ENCODE measurements around the gene IPO11.
"Not testable (repeated sequence)": the region's sequence is repeated elsewhere in the genome, so short reads cannot be mapped to it uniquely, and the experiment has no call there.

The IPO11 gene

GRCh38 chr5:62620761-62621160 is 208.2 kb downstream of the IPO11 start:
- TF ChIP-seq CTCF (IDR thresholded peaks at IDR 0.05; ENCODE audit: poor library complexity, severe bottlenecking) = no peak
- Histone ChIP-seq H3K9me3 (ENCODE audit: severe bottlenecking) (no peaks in the 10 kb centered on the region), H3K27me3 (ENCODE audit: insufficient read depth, poor library complexity, severe bottlenecking) (no peaks in the 10 kb centered on the region), H3K36me3 (ENCODE audit: low read depth) (no peaks in the 10 kb centered on the region), H3K4me1 (ENCODE audit: insufficient read depth, poor library complexity, severe bottlenecking) (no peaks in the 10 kb centered on the region), H3K4me3 (ENCODE audit: severe bottlenecking) (no peak overlapping the region), H3K27ac (ENCODE audit: poor library complexity, severe bottlenecking) (no peak overlapping the region)
- no peak for ATAC-seq (ENCODE audit: low read depth)
- no peak for DNase-seq (ENCODE audit: low spot score)

GRCh38 chr5:62621280-62621679 is 208.7 kb downstream of the IPO11 start:
- no peaks in the 10 kb centered on the region for H3K36me3 ChIP-seq (ENCODE audit: low read depth)
- DNase-seq (ENCODE audit: low spot score) (no peak), ATAC-seq (ENCODE audit: low read depth) (no peak)
- H3K27ac ChIP-seq (ENCODE audit: poor library complexity, severe bottlenecking) = no peak overlapping the region
- no peaks in the 10 kb centered on the region for H3K9me3 ChIP-seq (ENCODE audit: severe bottlenecking)
- no peak for TF ChIP-seq CTCF (IDR thresholded peaks at IDR 0.05; ENCODE audit: poor library complexity, severe bottlenecking)
- no peaks in the 10 kb centered on the region for H3K4me1 ChIP-seq (ENCODE audit: insufficient read depth, poor library complexity, severe bottlenecking)
- no peaks in the 10 kb centered on the region for H3K27me3 ChIP-seq (ENCODE audit: insufficient read depth, poor library complexity, severe bottlenecking)
- no peak overlapping the region for H3K4me3 ChIP-seq (ENCODE audit: severe bottlenecking)

GRCh38 chr5:62623271-62623670 is 210.7 kb downstream of the IPO11 start:
- ATAC-seq (ENCODE audit: low read depth) = no peak

DNA sequence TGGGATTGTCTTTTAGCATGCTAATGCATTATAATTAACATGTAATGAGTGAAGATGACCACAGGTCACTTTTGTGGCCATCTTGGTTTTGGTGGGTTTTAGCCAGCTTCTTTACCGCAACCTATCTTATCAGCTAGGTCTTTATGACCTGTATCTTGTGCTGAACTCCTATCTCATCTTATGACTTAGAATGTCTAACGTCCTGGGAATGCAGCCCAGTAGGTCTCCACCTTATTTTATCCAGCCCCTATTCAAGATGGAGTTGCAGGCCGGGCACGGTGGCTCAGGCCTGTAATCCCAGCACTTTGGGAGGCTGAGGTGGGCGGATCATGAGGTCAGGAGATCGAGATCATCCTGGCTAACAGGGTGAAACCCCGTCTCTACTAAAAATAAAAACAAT is 211.9 kb downstream of the IPO11 start:
- H3K9me3 ChIP-seq (ENCODE audit: severe bottlenecking); H3K4me1 ChIP-seq (ENCODE audit: insufficient read depth, poor library complexity, severe bottlenecking); H3K27ac ChIP-seq (ENCODE audit: poor library complexity, severe bottlenecking); H3K4me3 ChIP-seq (ENCODE audit: severe bottlenecking); H3K27me3 ChIP-seq (ENCODE audit: insufficient read depth, poor library complexity, severe bottlenecking); ATAC-seq (ENCODE audit: low read depth); DNase-seq (ENCODE audit: low spot score): not testable (repeated sequence)
- peaks cover 13% of the 10 kb centered on the region for H3K36me3 ChIP-seq (ENCODE audit: low read depth)

More at GRCh38 chr5:62623271-62623670, 210.7 kb downstream of the IPO11 start:
- no peak for DNase-seq (ENCODE audit: low spot score)
- H3K9me3 ChIP-seq (ENCODE audit: severe bottlenecking) = no peaks in the 10 kb centered on the region
- H3K27me3 ChIP-seq (ENCODE audit: insufficient read depth, poor library complexity, severe bottlenecking) = no peaks in the 10 kb centered on the region
- H3K36me3 ChIP-seq (ENCODE audit: low read depth) = peaks cover 7% of the 10 kb centered on the region; the same call in 1 of the 2 replicates
- no peak overlapping the region for H3K27ac ChIP-seq (ENCODE audit: poor library complexity, severe bottlenecking)
- no peak overlapping the region for H3K4me3 ChIP-seq (ENCODE audit: severe bottlenecking)
- TF ChIP-seq CTCF (IDR thresholded peaks at IDR 0.05; ENCODE audit: poor library complexity, severe bottlenecking) = no peak
- H3K4me1 ChIP-seq (ENCODE audit: insufficient read depth, poor library complexity, severe bottlenecking) = no peaks in the 10 kb centered on the region

GRCh38 chr5:62626534-62626933 is 214.0 kb downstream of the IPO11 start:
- no peak for ATAC-seq (ENCODE audit: low read depth)
- no peak for TF ChIP-seq CTCF (IDR thresholded peaks at IDR 0.05; ENCODE audit: poor library complexity, severe bottlenecking)
- H3K4me1 ChIP-seq (ENCODE audit: insufficient read depth, poor library complexity, severe bottlenecking) = no peaks in the 10 kb centered on the region
- no peak overlapping the region for H3K4me3 ChIP-seq (ENCODE audit: severe bottlenecking)
- H3K36me3 ChIP-seq (ENCODE audit: low read depth) = peaks cover 13% of the 10 kb centered on the region
- no peaks in the 10 kb centered on the region for H3K27me3 ChIP-seq (ENCODE audit: insufficient read depth, poor library complexity, severe bottlenecking)
- no peak for DNase-seq (ENCODE audit: low spot score)
- H3K27ac ChIP-seq (ENCODE audit: poor library complexity, severe bottlenecking) = no peak overlapping the region
- H3K9me3 ChIP-seq (ENCODE audit: severe bottlenecking) = no peaks in the 10 kb centered on the region
